NB4 (cell line): ENCODE data around the gene GPLD1.

Source experiments
- CTCF ChIP-seq: IDR thresholded peaks from one replicate; pipeline ENCODE4 v1.5.1; 2012; ENCODE audit warnings: low read depth, low read length
- MAX ChIP-seq: IDR thresholded peaks from 2 replicates; pipeline ENCODE4 v1.6.1; 2011; ENCODE audit warnings: low read depth, low read length
- MYC ChIP-seq: IDR thresholded peaks from 2 replicates; pipeline ENCODE4 v1.6.1; 2011; ENCODE audit warnings: low read depth, low read length
- POLR2A ChIP-seq: IDR thresholded peaks from 2 replicates; pipeline ENCODE4 v1.6.1; 2011; ENCODE audit warnings: mild to moderate bottlenecking; ENCODE audit not compliant: insufficient read length; ENCODE audit errors: extremely low read depth

DNA sequence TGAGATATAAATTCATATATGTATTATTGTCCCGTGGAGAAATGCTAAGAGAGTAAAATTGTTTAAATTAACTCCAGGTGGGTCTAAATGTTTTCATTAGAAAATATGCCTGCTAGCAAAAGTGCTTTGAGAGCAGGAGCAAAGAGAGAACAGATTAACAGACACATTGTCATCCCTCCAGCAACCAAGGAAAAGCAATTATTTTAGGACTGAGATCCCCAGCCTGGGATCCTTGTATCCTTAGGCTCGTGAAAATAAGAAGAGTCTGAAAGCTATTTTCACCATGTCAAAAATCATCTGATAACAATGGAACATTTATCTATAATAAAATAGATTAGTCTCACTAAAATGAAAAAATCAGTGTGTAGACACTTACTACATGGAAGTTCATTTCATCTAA lies 98.2 kb downstream of the GPLD1 start:
- TF ChIP-seq CTCF (no peak), POLR2A (no peak), MAX (no peak), MYC (no peak)
